IMR-90 (cell line): ENCODE results near the gene PLXDC2. TPM values are rescaled to one million over a fixed set of nuclear protein-coding genes. Genes with fewer than 3 reads are reported as not detected.

Experiments used
- ATAC-seq: fragments of 200-7000 bp; cut with Tn5 transposase; 2 replicates; pipeline ENCODE4 v1.9.1; 2020; ENCODE audit warnings: low read depth, mild to moderate bottlenecking, moderate library complexity
- BruUV-seq: library from RNA; stranded (reverse); fragments of 400-500 nt; replicated peaks from 2 replicates; lab custom pipeline; 2021; lab: Mats Ljungman, UMichigan
- CTCF ChIA-PET: fragments of 300-600 bp; formaldehyde crosslinking; extraction: SDS; loops from one replicate; lab custom pipeline; 2021; ENCODE audit warnings: antibody characterized with exemption; lab: Yijun Ruan, JAX
- POLR2A ChIA-PET: fragments of 300-600 bp; sonication (Branson Sonifier 250); formaldehyde crosslinking; loops from one replicate; lab custom pipeline; 2022; ENCODE audit warnings: antibody characterized with exemption; ENCODE audit not compliant: unreplicated experiment; lab: Charles Lee
- DNase-seq: peaks from one replicate; pipeline ENCODE4 v3.0.0; 2013
- H2AFZ ChIP-seq: replicated peaks from 2 replicates; pipeline ENCODE3; 2013; ENCODE audit warnings: low read length, mild to moderate bottlenecking; ENCODE audit not compliant: poor library complexity
- H2AK5ac ChIP-seq: 2 replicates; pipeline ENCODE4 v1.6.1; 2013; ENCODE audit warnings: low read depth, low read length, inconsistent platforms
- H2AK9ac ChIP-seq: replicated peaks from 2 replicates; pipeline ENCODE3; 2013; ENCODE audit warnings: mild to moderate bottlenecking, low read depth, low read length, moderate library complexity; ENCODE audit not compliant: poor library complexity
- H2BK120ac ChIP-seq: 2 replicates; pipeline ENCODE4 v1.6.1; 2013; ENCODE audit warnings: low read depth, low read length, inconsistent platforms
- H2BK15ac ChIP-seq: 3 replicates; pipeline ENCODE4 v1.6.1; 2013; ENCODE audit warnings: low read depth, low read length, inconsistent platforms
- H2BK20ac ChIP-seq: 2 replicates; pipeline ENCODE4 v1.6.1; 2013; ENCODE audit warnings: low read depth, mild to moderate bottlenecking, inconsistent platforms, low read length, moderate library complexity
- H2BK5ac ChIP-seq: 2 replicates; pipeline ENCODE4 v1.6.1; 2013; ENCODE audit warnings: mild to moderate bottlenecking, low read depth, low read length, inconsistent platforms; ENCODE audit not compliant: poor library complexity, severe bottlenecking
- H3K14ac ChIP-seq: replicated peaks from 2 replicates; pipeline ENCODE4 v1.6.1; 2013; ENCODE audit warnings: low read depth, low read length, inconsistent platforms
- H3K18ac ChIP-seq: 2 replicates; pipeline ENCODE4 v1.6.1; 2013; ENCODE audit warnings: low read depth, low read length, control low read depth
- H3K23ac ChIP-seq: 2 replicates; pipeline ENCODE4 v1.6.1; 2013; ENCODE audit warnings: low read depth, low read length, inconsistent platforms
- H3K27ac ChIP-seq: 2 replicates; pipeline ENCODE4 v1.5.1; 2013; ENCODE audit warnings: mild to moderate bottlenecking, control low read depth, low read length; ENCODE audit not compliant: insufficient read depth
- H3K27me3 ChIP-seq: 2 replicates; pipeline ENCODE4 v1.6.1; 2013; ENCODE audit warnings: low read length; ENCODE audit not compliant: control insufficient read depth, insufficient read depth
- H3K36me3 ChIP-seq: 2 replicates; pipeline ENCODE4 v1.6.1; 2013; ENCODE audit warnings: low read length, mixed read lengths; ENCODE audit not compliant: control insufficient read depth, insufficient read depth
- H3K4ac ChIP-seq: 2 replicates; pipeline ENCODE4 v1.6.1; 2013; ENCODE audit warnings: low read depth, low read length, inconsistent platforms
- H3K4me1 ChIP-seq: 2 replicates; pipeline ENCODE4 v1.6.1; 2013; ENCODE audit warnings: low read length, mixed read lengths; ENCODE audit not compliant: control insufficient read depth, insufficient read depth
- H3K4me2 ChIP-seq: 2 replicates; pipeline ENCODE4 v1.6.1; 2013; ENCODE audit warnings: low read depth, mild to moderate bottlenecking, control low read depth, low read length, moderate library complexity
- H3K4me3 ChIP-seq: 2 replicates; pipeline ENCODE4 v1.5.1; 2013; ENCODE audit warnings: low read depth, mild to moderate bottlenecking, control low read depth, low read length, moderate library complexity; ENCODE audit not compliant: insufficient read depth
- H3K56ac ChIP-seq: 2 replicates; pipeline ENCODE4 v1.6.1; 2013; ENCODE audit warnings: low read length, inconsistent platforms; ENCODE audit not compliant: insufficient read depth; ENCODE audit errors: extremely low read depth
- H3K79me1 ChIP-seq, 2 experiments: 2 replicates each; pipeline ENCODE4 v1.6.1; 2013; ENCODE audit warnings: low read length in 2 of 2, inconsistent platforms in 1 of 2, low read depth in 1 of 2
- H3K9ac ChIP-seq: 2 replicates; pipeline ENCODE4 v1.6.1; 2013; ENCODE audit warnings: low read depth, low read length, control low read depth
- H3K9me1 ChIP-seq: 2 replicates; pipeline ENCODE4 v1.6.1; 2013; ENCODE audit warnings: low read length, inconsistent platforms; ENCODE audit not compliant: insufficient read depth
- H3K9me3 ChIP-seq: 2 replicates; pipeline ENCODE4 v1.6.1; 2013; ENCODE audit warnings: low read length; ENCODE audit not compliant: control insufficient read depth, insufficient read depth
- H4K20me1 ChIP-seq: 2 replicates; pipeline ENCODE4 v1.6.1; 2013; ENCODE audit warnings: low read length, inconsistent platforms; ENCODE audit not compliant: insufficient read depth
- H4K5ac ChIP-seq: 2 replicates; pipeline ENCODE4 v1.6.1; 2013; ENCODE audit warnings: mild to moderate bottlenecking, low read depth, low read length, control low read depth
- H4K8ac ChIP-seq, 2 experiments: 2 replicates each; pipeline ENCODE4 v1.6.1; 2013; ENCODE audit warnings: low read depth in 2 of 2, low read length in 2 of 2, control low read depth in 1 of 2, inconsistent platforms in 1 of 2
- H4K91ac ChIP-seq: 2 replicates; pipeline ENCODE4 v1.6.1; 2013; ENCODE audit warnings: low read depth, low read length, inconsistent platforms; ENCODE audit not compliant: insufficient read depth
- BHLHE40 ChIP-seq: fragments of 150-350 bp; IDR thresholded peaks from 2 replicates; pipeline ENCODE4 v1.6.1; 2016; ENCODE audit warnings: mild to moderate bottlenecking, low read depth, low read length
- CEBPB ChIP-seq: IDR thresholded peaks from 2 replicates; pipeline ENCODE4 v1.6.1; 2012; ENCODE audit warnings: low read depth, low read length, improper control_type of control experiment
- CHD1 ChIP-seq: IDR thresholded peaks from 2 replicates; pipeline ENCODE4 v1.6.1; 2012; ENCODE audit warnings: low read depth, low read length, improper control_type of control experiment
- FOS ChIP-seq: fragments of 150-350 bp; IDR thresholded peaks from 2 replicates; pipeline ENCODE4 v1.6.1; 2016; ENCODE audit warnings: low read depth, low read length
- MXI1 ChIP-seq: IDR thresholded peaks from 2 replicates; pipeline ENCODE4 v1.6.1; 2012; ENCODE audit warnings: low read depth, mild to moderate bottlenecking, low read length, moderate library complexity, borderline replicate concordance
- RAD21 ChIP-seq: IDR thresholded peaks from 2 replicates; pipeline ENCODE4 v1.6.1; 2012; ENCODE audit warnings: low read length, improper control_type of control experiment
- WGBS, 2 experiments: methylation state at CpG; one replicate each; pipeline versions ENCODE4 v1.1.5 to v1.1.7; 2013; ENCODE audit warnings: missing lambda C conversion rate in 2 of 2; ENCODE audit not compliant: insufficient read length in 1 of 2; ENCODE audit errors: extremely low coverage in 2 of 2; 5-methylcytosine and 5-hydroxymethylcytosine counted together
- dilution Hi-C: fragments of 300-500 bp; cut with HindIII; formaldehyde crosslinking; loops from one replicate; pipeline ENCODE4 v1.14.3; 2018; ENCODE audit warnings: low sequenced_read_pairs; ENCODE audit not compliant: unreplicated experiment
- in situ Hi-C: fragments of 300-500 bp; cut with MboI; formaldehyde crosslinking; loops from 3 replicates; pipeline ENCODE4 v1.14.3; 2019; ENCODE audit warnings: low sequenced_read_pairs, inconsistent platforms, mixed read lengths
- intact Hi-C: fragments of 100-400 bp; cut with micrococcal nuclease; formaldehyde crosslinking; loops from 2 replicates; pipeline ENCODE4 v1.10.0; 2022
- polyA plus RNA-seq, 3 experiments: library from polyadenylated mRNA; depleted of rRNA; stranded (reverse); fragments of >200 nt; gene quantifications; 2 replicates each; pipeline ENCODE4 v1.2.3, GENCODE V29; 2012; ENCODE audit warnings: low replicate concordance in 1 of 3
- total RNA-seq: library from RNA; depleted of rRNA; stranded (reverse); fragments of >200 nt; gene quantifications from 2 replicates; pipeline ENCODE4 v1.2.3, GENCODE V29; 2012
- TF ChIP-seq, protein P1 (sequence below): fragments of 150-350 bp; IDR thresholded peaks from 2 replicates; pipeline ENCODE4 v1.6.1; 2017; ENCODE audit warnings: mild to moderate bottlenecking, antibody characterized with exemption, low read length, low read depth

The PLXDC2 gene
- total and polyA plus RNA-seq, 2 of the 4 experiments (the other 2 are of a cell fraction) = 3.2 to 6.1 TPM

DNA sequence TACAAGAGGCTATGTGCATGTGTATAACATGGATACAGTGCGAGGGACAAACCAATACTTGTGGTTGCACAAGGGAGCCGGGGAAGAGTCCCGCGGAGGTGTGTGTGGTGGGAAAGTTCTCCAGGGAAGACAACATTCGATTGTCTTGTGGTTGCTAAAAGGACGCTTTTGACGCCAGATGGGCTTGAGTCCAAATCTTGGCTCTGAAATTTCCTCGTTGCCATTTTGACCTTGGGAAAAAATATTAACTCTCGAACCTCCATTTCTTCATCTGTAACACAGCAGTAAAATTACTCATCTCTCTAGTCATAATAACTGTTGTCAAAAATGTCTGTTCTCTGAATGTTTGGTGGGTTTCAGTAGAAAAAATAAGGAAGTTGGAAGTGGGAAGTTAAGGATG lies 16.5 kb downstream of the PLXDC2 start:
- ATAC-seq (no peak), DNase-seq (no peak)
- no peak for TF ChIP-seq MXI1
- TF ChIP-seq CEBPB = no peak
- TF ChIP-seq BHLHE40 = no peak
- TF ChIP-seq FOS = no peak
- no peak for TF ChIP-seq CHD1
- TF ChIP-seq, protein P1, sequence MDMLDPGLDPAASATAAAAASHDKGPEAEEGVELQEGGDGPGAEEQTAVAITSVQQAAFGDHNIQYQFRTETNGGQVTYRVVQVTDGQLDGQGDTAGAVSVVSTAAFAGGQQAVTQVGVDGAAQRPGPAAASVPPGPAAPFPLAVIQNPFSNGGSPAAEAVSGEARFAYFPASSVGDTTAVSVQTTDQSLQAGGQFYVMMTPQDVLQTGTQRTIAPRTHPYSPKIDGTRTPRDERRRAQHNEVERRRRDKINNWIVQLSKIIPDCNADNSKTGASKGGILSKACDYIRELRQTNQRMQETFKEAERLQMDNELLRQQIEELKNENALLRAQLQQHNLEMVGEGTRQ = no peak
- no peak for TF ChIP-seq RAD21
- Histone ChIP-seq H3K9me1 (no peaks in the 10 kb centered on the region), H2AFZ (no peak overlapping the region), H2BK5ac (no peak overlapping the region), H2AK5ac (no peak overlapping the region), H3K4me3 (no peak overlapping the region), H3K27me3 (no peaks in the 10 kb centered on the region), H3K27ac (no peak overlapping the region), H3K9ac (no peak overlapping the region), H3K4ac (no peak overlapping the region), H4K91ac (no peak overlapping the region), H4K8ac (no peak overlapping the region), H3K36me3 (no peaks in the 10 kb centered on the region), H3K4me1 (peaks cover 2% of the 10 kb centered on the region; the same call in 1 of the 2 replicates), H2BK20ac (no peak overlapping the region), H2BK15ac (no peak overlapping the region), H3K23ac (no peak overlapping the region), H3K9me3 (no peaks in the 10 kb centered on the region), H2AK9ac (no peak overlapping the region), H3K18ac (no peak overlapping the region), H3K56ac (no peak overlapping the region), H4K5ac (no peak overlapping the region), H3K14ac (no peak overlapping the region), H3K79me1 (no peaks in the 10 kb centered on the region), H3K4me2 (no peak overlapping the region), H4K20me1 (no peaks in the 10 kb centered on the region), H2BK120ac (no peak overlapping the region)
- CTCF ChIA-PET = no interaction called here
- in situ Hi-C loops = no loop called here
- dilution Hi-C loops = no loop called here
- BruUV-seq = no TSS peak
- WGBS, 2 experiments = 40% methylated on average over 4 of the region's 9 CpGs; no CpG with 5 or more reads in 1 of the 2 experiments
- POLR2A ChIA-PET = no interaction called here
- intact Hi-C loops = no loop called here
